HepG2 (cell line): ENCODE measurements around the gene PTAR1.

Source experiments
- E2F5 ChIP-seq: sonication (generic); formaldehyde crosslinking; conservative IDR thresholded peaks from 2 replicates; pipeline ENCODE4 v1.4.0; 2020; ENCODE audit warnings: missing genetic modification reagents
- GLI4 ChIP-seq: sonication (generic); formaldehyde crosslinking; IDR thresholded peaks from 2 replicates; pipeline ENCODE4 v1.5.1; 2020; ENCODE audit warnings: missing genetic modification reagents, mild to moderate bottlenecking, moderate library complexity, borderline replicate concordance
- MAF1 ChIP-seq: sonication (generic); formaldehyde crosslinking; IDR thresholded peaks from 2 replicates; pipeline ENCODE4 v1.5.0; 2020; ENCODE audit warnings: missing genetic modification reagents, borderline replicate concordance
- ONECUT2 ChIP-seq: sonication (generic); formaldehyde crosslinking; IDR thresholded peaks from 2 replicates; pipeline ENCODE4 v1.4.0; 2020; ENCODE audit warnings: missing genetic modification reagents
- TAF1 ChIP-seq: sonication (generic); formaldehyde crosslinking; IDR thresholded peaks from 2 replicates; pipeline ENCODE4 v1.4.0; 2020; ENCODE audit warnings: missing genetic modification reagents
- TGIF2 ChIP-seq: IDR thresholded peaks from 2 replicates; pipeline ENCODE4 v1.6.1; 2016; ENCODE audit warnings: control low read depth, missing compliant biosample characterization
- TRIM24 ChIP-seq: sonication (generic); formaldehyde crosslinking; IDR thresholded peaks from 2 replicates; pipeline ENCODE4 v1.8.0; 2022; ENCODE audit warnings: mild to moderate bottlenecking, missing genetic modification reagents
- ZNF275 ChIP-seq: sonication (generic); formaldehyde crosslinking; IDR thresholded peaks from 2 replicates; pipeline ENCODE4 v1.8.0; 2022; ENCODE audit warnings: missing genetic modification reagents, mild to moderate bottlenecking, inconsistent platforms, borderline replicate concordance
- TF ChIP-seq, protein P1 (sequence below): sonication (generic); formaldehyde crosslinking; IDR thresholded peaks from 2 replicates; pipeline ENCODE4 v1.8.1; 2023; ENCODE audit warnings: mild to moderate bottlenecking, missing genetic modification reagents, borderline replicate concordance
- TF ChIP-seq, protein P2 (sequence below): IDR thresholded peaks from 2 replicates; pipeline ENCODE4 v1.6.1; 2012; ENCODE audit warnings: inconsistent platforms

DNA sequence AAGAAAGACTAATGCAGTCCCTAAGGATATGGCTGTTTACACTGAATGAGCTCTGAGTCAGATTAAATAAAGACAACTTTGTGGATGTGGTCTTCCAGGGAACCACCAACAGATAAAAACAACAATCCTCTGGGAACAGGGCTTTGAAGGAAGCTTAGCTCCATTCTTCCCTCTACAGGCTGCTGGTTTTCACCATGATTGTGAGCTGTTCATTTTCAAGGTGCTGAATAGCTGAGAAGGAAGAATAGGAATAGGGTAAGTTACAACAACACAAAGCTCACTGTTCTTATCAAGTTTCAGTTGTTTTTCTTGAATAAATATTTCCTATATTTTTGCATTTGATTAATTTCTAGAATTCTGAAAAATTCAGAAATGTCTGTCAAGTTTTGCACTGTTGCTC lies 25.9 kb upstream of the PTAR1 start:
- TF ChIP-seq MAF1 (CRISPR knock-in tag) (no peak), E2F5 (CRISPR knock-in tag) (no peak), TAF1 (CRISPR knock-in tag) (no peak), GLI4 (CRISPR knock-in tag) (no peak), ZNF275 (no peak), ONECUT2 (CRISPR knock-in tag) (no peak), TRIM24 (CRISPR knock-in tag) (no peak), TGIF2 (CRISPR knock-in tag) (no peak)
- TF ChIP-seq, protein P1, sequence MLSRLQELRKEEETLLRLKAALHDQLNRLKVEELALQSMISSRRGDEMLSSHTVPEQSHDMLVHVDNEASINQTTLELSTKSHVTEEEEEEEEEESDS (CRISPR knock-in tag) = no peak
- TF ChIP-seq, protein P2, sequence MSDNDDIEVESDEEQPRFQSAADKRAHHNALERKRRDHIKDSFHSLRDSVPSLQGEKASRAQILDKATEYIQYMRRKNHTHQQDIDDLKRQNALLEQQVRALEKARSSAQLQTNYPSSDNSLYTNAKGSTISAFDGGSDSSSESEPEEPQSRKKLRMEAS = no peak
